Limb (tissue), 2 donors: ENCODE measurements around the gene MITF.
A peak's percentile ranks its signal among the peaks of the same experiment; 100 is the strongest.
"Not testable (repeated sequence)": the region's sequence is repeated elsewhere in the genome, so short reads cannot be mapped to it uniquely, and the experiment has no call there.

ENCODE experiments used
- DNase-seq, 2 donors: peaks; one replicate each; pipeline ENCODE4 v3.0.0-alpha.2; 2016; ENCODE audit errors: extremely low spot score in 2 of 2

The MITF gene

GRCh38 chr3:69913422-69913821 lies 174.2 kb downstream of the MITF start:
- no peak for DNase-seq

GRCh38 chr3:69914395-69914794 lies 175.1 kb downstream of the MITF start:
- DNase-seq: no peak

GRCh38 chr3:69915726-69916125 lies 176.5 kb downstream of the MITF start:
- DNase-seq: no peak

- not testable (repeated sequence) for DNase-seq
These were observed 180.7 kb downstream of the MITF start for GRCh38 chr3:69920009-69920408.

GRCh38 chr3:69921651-69922050 lies 182.4 kb downstream of the MITF start:
- no peak for DNase-seq

GRCh38 chr3:69922521-69923000 lies 183.3 kb downstream of the MITF start:
- no peak for DNase-seq

GRCh38 chr3:69925506-69925905 lies 186.2 kb downstream of the MITF start:
- DNase-seq: no peak

GRCh38 chr3:69926385-69926784 lies 187.1 kb downstream of the MITF start:
- DNase-seq: no peak

- DNase-seq: no peak
These were observed 188.3 kb downstream of the MITF start for GRCh38 chr3:69927571-69927970.

- DNase-seq: no peak
These were observed 189.8 kb downstream of the MITF start for GRCh38 chr3:69929019-69929418.

- no peak for DNase-seq
These were observed 191.3 kb downstream of the MITF start for GRCh38 chr3:69930564-69930963.

GRCh38 chr3:69932087-69932486 lies 192.8 kb downstream of the MITF start:
- no peak for DNase-seq

- DNase-seq: no peak
These were observed 193.2 kb downstream of the MITF start for GRCh38 chr3:69932501-69932900.

GRCh38 chr3:69934398-69934797 lies 195.1 kb downstream of the MITF start:
- DNase-seq: no peak

GRCh38 chr3:69936266-69936665 lies 197.0 kb downstream of the MITF start:
- no peak for DNase-seq

- no peak for DNase-seq
These were observed 198.8 kb downstream of the MITF start for GRCh38 chr3:69938061-69938460.

- DNase-seq: no peak
These were observed 199.7 kb downstream of the MITF start for GRCh38 chr3:69938931-69939330.

GRCh38 chr3:69941037-69941436 lies 201.8 kb downstream of the MITF start:
- DNase-seq: no peak

- no peak for DNase-seq
These were observed 202.3 kb downstream of the MITF start for GRCh38 chr3:69941439-69942176.

- no peak for DNase-seq
These were observed 205.7 kb downstream of the MITF start for GRCh38 chr3:69944931-69945493.

- DNase-seq: peak in 1 of 2 donors; percentile 76
These were observed 209.1 kb downstream of the MITF start for GRCh38 chr3:69948246-69948862.

- no peak for DNase-seq
These were observed 212.4 kb downstream of the MITF start for GRCh38 chr3:69951616-69952015.

- no peak for DNase-seq
These were observed 220.3 kb downstream of the MITF start for GRCh38 chr3:69959581-69959980.
